ENCODE results near the gene DOCK10. TPM values are rescaled to one million over a fixed set of nuclear protein-coding genes. Genes with fewer than 3 reads are reported as not detected.

DOCK10 gene
- total RNA-seq, 1 donor from 2014 or later = 30.9 TPM

GRCh38 chr2:224941960-224942359 lies 100.3 kb downstream of the DOCK10 start:
- no peaks in the 10 kb centered on the region for H3K36me3 ChIP-seq
- H3K4me1 ChIP-seq = peaks cover 0 to 32% of the 10 kb centered on the region in 2 donors
- peak overlapping the region; percentile 33 to 51 for H3K27ac ChIP-seq
- no peaks in the 10 kb centered on the region for H3K9me3 ChIP-seq
- no peak overlapping the region for H3K4me3 ChIP-seq
- DNase-seq (ENCODE audit: low spot score in 2 of 2) = no peak
- no peaks in the 10 kb centered on the region for H3K27me3 ChIP-seq
- intact Hi-C loops (cut with DNase I) = no loop called here
- TF ChIP-seq CTCF (IDR thresholded peaks at IDR 0.05) = no peak

GRCh38 chr2:224940618-224941017 lies 101.7 kb downstream of the DOCK10 start:
- no peaks in the 10 kb centered on the region for H3K27me3 ChIP-seq
- peak overlapping the region in 1 of 2 donors; percentile 61 for H3K27ac ChIP-seq
- no peak overlapping the region for H3K4me3 ChIP-seq
- H3K36me3 ChIP-seq = no peaks in the 10 kb centered on the region
- intact Hi-C loops (cut with DNase I) = no loop called here
- no peak for TF ChIP-seq CTCF (IDR thresholded peaks at IDR 0.05)
- no peak for DNase-seq (ENCODE audit: low spot score in 2 of 2)
- peaks cover 0 to 32% of the 10 kb centered on the region in 2 donors for H3K4me1 ChIP-seq
- H3K9me3 ChIP-seq = no peaks in the 10 kb centered on the region

GRCh38 chr2:224938651-224939182 lies 103.6 kb downstream of the DOCK10 start:
- intact Hi-C loops (cut with DNase I) = no loop called here
- H3K27ac ChIP-seq = peak overlapping the region; percentile 22 to 59

GRCh38 chr2:224937887-224938286 lies 104.4 kb downstream of the DOCK10 start:
- H3K9me3 ChIP-seq = no peaks in the 10 kb centered on the region
- intact Hi-C loops (cut with DNase I) = no loop called here
- H3K27ac ChIP-seq = peak overlapping the region; percentile 22 to 59
- no peak overlapping the region for H3K4me3 ChIP-seq
- TF ChIP-seq CTCF (IDR thresholded peaks at IDR 0.05) = no peak
- no peaks in the 10 kb centered on the region for H3K27me3 ChIP-seq
- no peak for DNase-seq (ENCODE audit: low spot score in 2 of 2)
- peaks cover 0 to 27% of the 10 kb centered on the region in 2 donors for H3K4me1 ChIP-seq
- H3K36me3 ChIP-seq = no peaks in the 10 kb centered on the region

More at GRCh38 chr2:224938651-224939182, 103.6 kb downstream of the DOCK10 start:
- no peaks in the 10 kb centered on the region for H3K9me3 ChIP-seq
- TF ChIP-seq CTCF (IDR thresholded peaks at IDR 0.05) = no peak
- DNase-seq (ENCODE audit: low spot score in 2 of 2) = no peak
- peaks cover 0 to 30% of the 10 kb centered on the region in 2 donors for H3K4me1 ChIP-seq
- H3K27me3 ChIP-seq = no peaks in the 10 kb centered on the region
- H3K4me3 ChIP-seq = no peak overlapping the region
- H3K36me3 ChIP-seq = no peaks in the 10 kb centered on the region

GRCh38 chr2:224934526-224935188 lies 107.6 kb downstream of the DOCK10 start:
- H3K9me3 ChIP-seq = no peaks in the 10 kb centered on the region
- H3K36me3 ChIP-seq = no peaks in the 10 kb centered on the region
- no peak for TF ChIP-seq CTCF (IDR thresholded peaks at IDR 0.05)
- peak overlapping the region; percentile 60 for H3K27ac ChIP-seq
- intact Hi-C loops (cut with DNase I) = loop anchor here (5.0 kb wide), 1 partner anchor 38 kb away; no protein-coding TSS in a partner anchor
- peaks cover 7 to 31% of the 10 kb centered on the region in 2 donors for H3K4me1 ChIP-seq
- H3K27me3 ChIP-seq = no peaks in the 10 kb centered on the region
- DNase-seq (ENCODE audit: low spot score in 2 of 2) = no peak
- no peak overlapping the region for H3K4me3 ChIP-seq
